Prostate gland (tissue), 2 donors: ENCODE data around the gene RFTN1.

ENCODE experiments used
- CTCF ChIP-seq, 4 experiments: fragments of 200-600 bp in 2 of 4; fragments of 450-650 bp in 2 of 4; sonication (generic) in 2 of 4; IDR thresholded peaks; 1 replicate in 3 of 4; 2 replicates in 1 of 4; pipeline ENCODE4 v1.5.1; 2016 to 2019; ENCODE audit warnings: antibody characterized with exemption in 4 of 4, mild to moderate bottlenecking in 2 of 4, moderate library complexity in 2 of 4
- POLR2A ChIP-seq: fragments of 450-650 bp; IDR thresholded peaks from one replicate; pipeline ENCODE4 v1.6.1; 2016; ENCODE audit warnings: antibody characterized with exemption, mild to moderate bottlenecking
- POLR2AphosphoS5 ChIP-seq: sonication (generic); formaldehyde crosslinking; IDR thresholded peaks from one replicate; pipeline ENCODE4 v1.6.1; 2017; ENCODE audit warnings: antibody characterized with exemption

- TF ChIP-seq CTCF (IDR thresholded peaks at IDR 0.05) (no peak), POLR2A (no peak), POLR2AphosphoS5 (no peak)
These were observed 210.4 kb downstream of the RFTN1 start for GRCh38 chr3:16303037-16303575.
